Measurements from ENCODE around the gene ICAM3.
A peak's percentile ranks its signal among the peaks of the same experiment; 100 is the strongest.

DNA sequence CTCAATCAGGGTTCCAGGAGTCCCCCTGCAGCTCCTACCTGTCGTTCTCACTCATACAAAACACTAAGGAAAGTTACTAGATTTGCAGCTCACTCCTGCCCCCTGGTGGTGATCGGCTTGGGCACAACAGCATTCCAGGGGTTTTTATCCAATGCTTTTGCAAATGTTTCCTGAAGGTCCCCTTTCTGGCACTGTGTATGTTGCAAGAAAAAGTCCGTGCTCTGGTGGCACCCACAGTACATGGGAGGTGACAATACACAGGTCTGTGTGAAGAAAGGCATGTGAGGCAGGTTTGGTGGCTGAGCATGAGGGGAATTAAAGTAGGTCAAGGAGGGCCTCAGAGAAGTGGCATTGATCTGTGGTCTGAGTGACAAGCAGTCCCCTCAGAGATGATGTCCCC is 49.5 kb upstream of the ICAM3 start:
- no peak for TF ChIP-seq POLR2A (IDR thresholded peaks at IDR 0.05)
- peak in 1 of 2 donors; percentile 67 for TF ChIP-seq POLR2AphosphoS5 (IDR thresholded peaks at IDR 0.05; ENCODE audit: insufficient read depth in 1 of 2, low read depth in 1 of 2)
- TF ChIP-seq, protein P1, sequence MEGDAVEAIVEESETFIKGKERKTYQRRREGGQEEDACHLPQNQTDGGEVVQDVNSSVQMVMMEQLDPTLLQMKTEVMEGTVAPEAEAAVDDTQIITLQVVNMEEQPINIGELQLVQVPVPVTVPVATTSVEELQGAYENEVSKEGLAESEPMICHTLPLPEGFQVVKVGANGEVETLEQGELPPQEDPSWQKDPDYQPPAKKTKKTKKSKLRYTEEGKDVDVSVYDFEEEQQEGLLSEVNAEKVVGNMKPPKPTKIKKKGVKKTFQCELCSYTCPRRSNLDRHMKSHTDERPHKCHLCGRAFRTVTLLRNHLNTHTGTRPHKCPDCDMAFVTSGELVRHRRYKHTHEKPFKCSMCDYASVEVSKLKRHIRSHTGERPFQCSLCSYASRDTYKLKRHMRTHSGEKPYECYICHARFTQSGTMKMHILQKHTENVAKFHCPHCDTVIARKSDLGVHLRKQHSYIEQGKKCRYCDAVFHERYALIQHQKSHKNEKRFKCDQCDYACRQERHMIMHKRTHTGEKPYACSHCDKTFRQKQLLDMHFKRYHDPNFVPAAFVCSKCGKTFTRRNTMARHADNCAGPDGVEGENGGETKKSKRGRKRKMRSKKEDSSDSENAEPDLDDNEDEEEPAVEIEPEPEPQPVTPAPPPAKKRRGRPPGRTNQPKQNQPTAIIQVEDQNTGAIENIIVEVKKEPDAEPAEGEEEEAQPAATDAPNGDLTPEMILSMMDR (IDR thresholded peaks at IDR 0.05): peak; percentile 76 to 94 (median 89)

Data from vagina (tissue), 2 donors.